DND-41 (cell line): ENCODE results near the gene DRC7.

Experiments
- ATAC-seq: fragments of 200-7000 bp; cut with Tn5 transposase; 3 replicates; pipeline ENCODE4 v1.9.1; 2021; ENCODE audit warnings: low read depth; ENCODE audit not compliant: insufficient read depth
- DNase-seq: peaks from one replicate; pipeline ENCODE4 v3.0.0-alpha.2; 2020
- H2AFZ ChIP-seq: 2 replicates; pipeline ENCODE4 v1.6.0; 2012; ENCODE audit warnings: low read depth, low read length
- H3K27ac ChIP-seq: 2 replicates; pipeline ENCODE4 v1.5.1; 2012; ENCODE audit warnings: low read length, inconsistent platforms
- H3K27me3 ChIP-seq: fragments of 200-600 bp; sonication (generic); 2 replicates; pipeline ENCODE4 v1.6.0; 2012; ENCODE audit warnings: low read length, mild to moderate bottlenecking, inconsistent platforms; ENCODE audit not compliant: insufficient read depth, poor library complexity
- H3K36me3 ChIP-seq: 2 replicates; pipeline ENCODE4 v1.5.1; 2012; ENCODE audit warnings: low read length, inconsistent platforms; ENCODE audit not compliant: insufficient read depth
- H3K4me1 ChIP-seq: 2 replicates; pipeline ENCODE4 v1.5.1; 2012; ENCODE audit warnings: mild to moderate bottlenecking, low read length; ENCODE audit not compliant: insufficient read depth
- H3K4me2 ChIP-seq: 2 replicates; pipeline ENCODE4 v1.6.0; 2012; ENCODE audit warnings: mild to moderate bottlenecking, moderate library complexity, low read length, inconsistent platforms; ENCODE audit not compliant: insufficient read depth
- H3K4me3 ChIP-seq, 2 experiments: fragments of 200-600 bp in 1 of 2; shearing (Covaris generic) in 1 of 2; 2 replicates each; pipeline ENCODE4 v1.5.1; 2012 to 2016; ENCODE audit warnings: inconsistent platforms in 2 of 2, low read length in 2 of 2, mild to moderate bottlenecking in 2 of 2, low read depth in 1 of 2, moderate library complexity in 1 of 2
- H3K79me2 ChIP-seq: 2 replicates; pipeline ENCODE4 v1.6.0; 2012; ENCODE audit warnings: low read length, inconsistent platforms; ENCODE audit not compliant: insufficient read depth
- H3K9ac ChIP-seq: 2 replicates; pipeline ENCODE4 v1.6.0; 2012; ENCODE audit warnings: low read depth, mild to moderate bottlenecking, inconsistent platforms, low read length, moderate library complexity
- H3K9me3 ChIP-seq: 2 replicates; pipeline ENCODE4 v1.5.1; 2012; ENCODE audit warnings: low read length, moderate library complexity, mild to moderate bottlenecking, inconsistent platforms; ENCODE audit not compliant: insufficient read depth, severe bottlenecking
- H4K20me1 ChIP-seq: 2 replicates; pipeline ENCODE4 v1.6.0; 2012; ENCODE audit warnings: low read length; ENCODE audit not compliant: insufficient read depth
- EZH2 ChIP-seq: IDR thresholded peaks from 3 replicates; pipeline ENCODE4 v1.6.1; 2012; ENCODE audit warnings: borderline replicate concordance, low read depth, mild to moderate bottlenecking, moderate library complexity, low read length, inconsistent platforms; ENCODE audit not compliant: severe bottlenecking
- TF ChIP-seq, protein P1 (sequence below): IDR thresholded peaks from 2 replicates; pipeline ENCODE4 v1.5.1; 2012; ENCODE audit warnings: borderline replicate concordance, low read length, moderate library complexity, mild to moderate bottlenecking; ENCODE audit not compliant: poor library complexity, severe bottlenecking; ENCODE audit errors: extremely low read depth

DRC7 gene

DNA sequence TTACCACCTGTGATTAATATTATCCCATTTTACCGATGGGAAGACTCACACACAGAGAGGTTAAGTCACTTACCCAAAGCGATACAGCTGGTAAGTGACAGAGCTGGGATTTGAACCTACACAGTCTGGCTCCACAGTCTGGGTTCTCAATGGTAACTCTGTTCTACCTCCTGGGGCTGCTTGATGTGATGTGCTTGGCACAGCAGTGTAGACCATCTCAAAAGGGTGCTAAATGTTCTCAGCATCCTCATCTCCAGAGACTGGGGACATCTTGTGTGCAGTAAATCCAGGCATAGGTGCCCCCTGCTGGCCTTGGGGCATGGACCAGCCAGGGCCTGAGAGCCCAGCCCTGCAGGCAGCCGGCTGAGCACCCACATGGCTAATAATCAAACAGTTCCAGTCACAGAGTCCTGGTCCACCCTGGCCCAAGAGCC, 25.6 kb downstream of the DRC7 start:
- no peak overlapping the region for H3K9ac ChIP-seq

DNA sequence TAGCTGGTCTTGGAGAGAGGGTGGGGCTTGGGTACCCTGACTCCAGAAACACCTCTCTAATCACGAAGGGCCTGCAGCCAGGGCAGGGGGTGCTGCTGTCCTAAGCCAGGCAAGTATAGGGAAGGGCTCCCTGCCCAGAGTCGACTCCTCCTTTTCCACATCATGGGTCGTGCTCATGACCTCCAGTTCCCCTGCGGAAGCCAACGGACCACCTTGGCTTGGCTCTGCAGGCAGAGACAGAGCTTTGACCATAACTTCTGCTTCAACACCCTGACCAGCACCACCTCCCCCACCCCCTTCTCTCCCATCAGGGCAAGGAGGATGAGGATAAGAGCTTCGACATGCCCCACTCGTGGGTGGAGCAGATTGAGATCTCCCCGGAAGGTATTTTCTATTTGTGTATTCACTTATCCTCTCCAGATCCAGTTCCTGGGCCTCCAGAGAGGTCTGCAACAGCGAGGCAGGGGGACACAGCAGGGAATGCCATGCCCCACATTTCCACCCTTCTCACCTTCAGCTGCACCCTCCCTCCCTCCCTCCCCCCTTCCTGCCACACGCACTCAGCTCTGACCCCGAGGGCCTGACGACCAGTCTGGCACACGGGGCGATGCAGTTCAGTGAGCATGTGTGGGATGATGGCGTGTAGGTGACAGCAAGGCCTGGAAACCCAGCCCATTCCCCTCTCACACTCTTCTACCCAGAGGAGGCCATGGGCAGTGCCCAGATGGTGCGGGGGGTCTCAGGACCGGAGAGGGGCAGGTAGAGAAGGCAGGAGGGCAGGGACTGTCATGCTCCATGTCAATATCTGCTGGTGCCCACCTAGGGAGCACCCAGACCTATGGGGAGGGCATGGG, 27.0 kb downstream of the DRC7 start:
- TF ChIP-seq, protein P1, sequence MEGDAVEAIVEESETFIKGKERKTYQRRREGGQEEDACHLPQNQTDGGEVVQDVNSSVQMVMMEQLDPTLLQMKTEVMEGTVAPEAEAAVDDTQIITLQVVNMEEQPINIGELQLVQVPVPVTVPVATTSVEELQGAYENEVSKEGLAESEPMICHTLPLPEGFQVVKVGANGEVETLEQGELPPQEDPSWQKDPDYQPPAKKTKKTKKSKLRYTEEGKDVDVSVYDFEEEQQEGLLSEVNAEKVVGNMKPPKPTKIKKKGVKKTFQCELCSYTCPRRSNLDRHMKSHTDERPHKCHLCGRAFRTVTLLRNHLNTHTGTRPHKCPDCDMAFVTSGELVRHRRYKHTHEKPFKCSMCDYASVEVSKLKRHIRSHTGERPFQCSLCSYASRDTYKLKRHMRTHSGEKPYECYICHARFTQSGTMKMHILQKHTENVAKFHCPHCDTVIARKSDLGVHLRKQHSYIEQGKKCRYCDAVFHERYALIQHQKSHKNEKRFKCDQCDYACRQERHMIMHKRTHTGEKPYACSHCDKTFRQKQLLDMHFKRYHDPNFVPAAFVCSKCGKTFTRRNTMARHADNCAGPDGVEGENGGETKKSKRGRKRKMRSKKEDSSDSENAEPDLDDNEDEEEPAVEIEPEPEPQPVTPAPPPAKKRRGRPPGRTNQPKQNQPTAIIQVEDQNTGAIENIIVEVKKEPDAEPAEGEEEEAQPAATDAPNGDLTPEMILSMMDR: no peak
- TF ChIP-seq EZH2: no peak
- no peak overlapping the region for H3K4me2 ChIP-seq
- ATAC-seq (no peak), DNase-seq (no peak)
- no peaks in the 10 kb centered on the region for H3K79me2 ChIP-seq
- H4K20me1 ChIP-seq: no peaks in the 10 kb centered on the region
- no peaks in the 10 kb centered on the region for H3K4me1 ChIP-seq
- no peak overlapping the region for H2AFZ ChIP-seq
- H3K27me3 ChIP-seq: no peaks in the 10 kb centered on the region
- H3K9ac ChIP-seq: no peak overlapping the region
- H3K4me3 ChIP-seq: no peak overlapping the region
- no peaks in the 10 kb centered on the region for H3K36me3 ChIP-seq
- no peaks in the 10 kb centered on the region for H3K9me3 ChIP-seq
- no peak overlapping the region for H3K27ac ChIP-seq

More for the DNA sequence above, 25.6 kb downstream of the DRC7 start:
- no peak for TF ChIP-seq EZH2
- TF ChIP-seq, protein P1: peak; percentile 70
- H3K27me3 ChIP-seq: peaks cover 7% of the 10 kb centered on the region
- ATAC-seq (peak; percentile 91), DNase-seq (peak; percentile 62)
- no peaks in the 10 kb centered on the region for H3K9me3 ChIP-seq
- no peaks in the 10 kb centered on the region for H4K20me1 ChIP-seq
- H3K4me3 ChIP-seq: no peak overlapping the region
- H3K4me1 ChIP-seq: no peaks in the 10 kb centered on the region
- H2AFZ ChIP-seq: no peak overlapping the region
- no peaks in the 10 kb centered on the region for H3K36me3 ChIP-seq
- no peak overlapping the region for H3K4me2 ChIP-seq
- no peaks in the 10 kb centered on the region for H3K79me2 ChIP-seq
- H3K27ac ChIP-seq: no peak overlapping the region

DNA sequence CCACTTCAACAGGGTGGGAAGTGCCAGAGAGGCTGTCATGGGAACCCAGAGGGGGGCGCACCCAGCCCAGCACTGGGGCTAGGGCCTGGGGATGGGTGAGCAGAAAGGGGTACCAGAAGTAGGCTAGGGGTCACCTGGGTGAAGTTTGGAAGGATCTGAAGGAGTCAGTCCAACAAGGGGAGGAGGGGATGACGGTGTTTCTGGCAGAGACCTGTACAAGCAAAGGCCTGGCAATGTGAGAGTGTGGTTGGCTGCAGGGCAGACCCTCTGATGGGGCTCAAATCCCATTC, 27.5 kb downstream of the DRC7 start:
- H3K36me3 ChIP-seq: no peaks in the 10 kb centered on the region
- H3K79me2 ChIP-seq: no peaks in the 10 kb centered on the region
- no peak overlapping the region for H3K27ac ChIP-seq
- DNase-seq (no peak), ATAC-seq (no peak)
- H3K4me2 ChIP-seq: no peak overlapping the region
- H4K20me1 ChIP-seq: no peaks in the 10 kb centered on the region
- H3K4me1 ChIP-seq: no peaks in the 10 kb centered on the region
- H3K9ac ChIP-seq: no peak overlapping the region
- no peaks in the 10 kb centered on the region for H3K27me3 ChIP-seq
- TF ChIP-seq EZH2: no peak
- TF ChIP-seq, protein P1: no peak
- no peak overlapping the region for H3K4me3 ChIP-seq
- no peak overlapping the region for H2AFZ ChIP-seq
- no peaks in the 10 kb centered on the region for H3K9me3 ChIP-seq
